Measurements from ENCODE around the gene MUSTN1.

- no peak for TF ChIP-seq CTCF (conservative IDR thresholded peaks at IDR 0.05; ENCODE audit: low read length)
- TF ChIP-seq EZH2phosphoT487 (IDR thresholded peaks at IDR 0.05; ENCODE audit: borderline replicate concordance, low read depth, low read length), result no peak
Observed at GRCh38 chr3:52789746-52790040, 45.1 kb downstream of the MUSTN1 start.

Data from OCI-LY7 (cell line).